HepG2 (cell line): Measurements from ENCODE around the gene ESYT1. TPM values are rescaled to one million over a fixed set of nuclear protein-coding genes. Genes with fewer than 3 reads are reported as not detected.

Experiments
- DRAP1 ChIP-seq: IDR thresholded peaks from 2 replicates; pipeline ENCODE4 v1.6.1; 2016; ENCODE audit warnings: missing genetic modification reagents, missing compliant biosample characterization
- KLF11 ChIP-seq: IDR thresholded peaks from 2 replicates; pipeline ENCODE4 v1.6.1; 2016; ENCODE audit warnings: missing compliant biosample characterization
- MYNN ChIP-seq: sonication (generic); formaldehyde crosslinking; IDR thresholded peaks from 2 replicates; pipeline ENCODE4 v1.4.0; 2020; ENCODE audit warnings: mild to moderate bottlenecking, low read depth, missing genetic modification reagents
- NONO ChIP-seq, 2 experiments: fragments of 450-650 bp in 1 of 2; sonication (generic) in 1 of 2; formaldehyde crosslinking in 1 of 2; IDR thresholded peaks in 1 of 2; conservative IDR thresholded peaks in 1 of 2; 2 replicates each; pipeline versions ENCODE4 v1.6.1 to v1.8.0; 2017 to 2022; ENCODE audit warnings: mild to moderate bottlenecking in 1 of 2, missing genetic modification reagents in 1 of 2, moderate library complexity in 1 of 2
- NR3C1 ChIP-seq: sonication (generic); formaldehyde crosslinking; IDR thresholded peaks from 2 replicates; pipeline ENCODE4 v1.4.0; 2020; ENCODE audit warnings: missing genetic modification reagents
- PPARG ChIP-seq: conservative IDR thresholded peaks from 2 replicates; pipeline ENCODE4 v1.6.1; 2016; ENCODE audit warnings: missing biosample characterization, missing genetic modification reagents
- RFX5 ChIP-seq: IDR thresholded peaks from 2 replicates; pipeline ENCODE4 v1.6.1; 2011; ENCODE audit warnings: low read depth, low read length, improper control_type of control experiment
- YY1 ChIP-seq: IDR thresholded peaks from 2 replicates; pipeline ENCODE4 v1.6.1; 2011; ENCODE audit warnings: low read length, low read depth, moderate library complexity, mild to moderate bottlenecking; ENCODE audit not compliant: insufficient read depth, insufficient replicate concordance
- ZFYVE20 ChIP-seq: sonication (generic); formaldehyde crosslinking; IDR thresholded peaks from 2 replicates; pipeline ENCODE4 v1.8.0; 2023; ENCODE audit warnings: low read depth, mild to moderate bottlenecking, moderate library complexity, missing genetic modification reagents, borderline replicate concordance
- ZKSCAN1 ChIP-seq: fragments of 150-350 bp; IDR thresholded peaks from 2 replicates; pipeline ENCODE4 v1.6.1; 2014; ENCODE audit warnings: low read length
- ZNF160 ChIP-seq: sonication (generic); formaldehyde crosslinking; IDR thresholded peaks from 2 replicates; pipeline ENCODE4 v1.8.0; 2022; ENCODE audit warnings: mild to moderate bottlenecking, inconsistent platforms, missing genetic modification reagents
- ZNF614 ChIP-seq: IDR thresholded peaks from 2 replicates; pipeline ENCODE4 v1.6.1; 2018; ENCODE audit warnings: missing biosample characterization, missing genetic modification reagents, inconsistent platforms, borderline replicate concordance
- ZNF670 ChIP-seq: sonication (generic); formaldehyde crosslinking; IDR thresholded peaks from 2 replicates; pipeline ENCODE4 v1.8.0; 2022; ENCODE audit warnings: mild to moderate bottlenecking, missing genetic modification reagents, borderline replicate concordance
- ZNF747 ChIP-seq: sonication (generic); formaldehyde crosslinking; IDR thresholded peaks from 2 replicates; pipeline ENCODE4 v1.8.1; 2023; ENCODE audit warnings: missing genetic modification reagents, mild to moderate bottlenecking, borderline replicate concordance
- ZNF883 ChIP-seq: sonication (generic); formaldehyde crosslinking; IDR thresholded peaks from 2 replicates; pipeline ENCODE4 v1.5.1; 2020; ENCODE audit warnings: mild to moderate bottlenecking, missing genetic modification reagents; ENCODE audit errors: not compliant biosample characterization
- ZSCAN25 ChIP-seq: sonication (generic); formaldehyde crosslinking; IDR thresholded peaks from 2 replicates; pipeline ENCODE4 v1.8.0; 2022; ENCODE audit warnings: mild to moderate bottlenecking, missing genetic modification reagents
- polyA plus RNA-seq, 8 experiments: library from polyadenylated mRNA; depleted of rRNA in 3 of 8; stranded (reverse) in 7 of 8; unstranded in 1 of 8; fragments of >200 nt; fragmentation: Illumina TruSeq in 4 of 8; extraction: Trizol in 4 of 8; gene quantifications; 2 replicates each; pipeline versions ENCODE4 v1.2.1 to v1.2.3, GENCODE V29; 2011 to 2016; ENCODE audit warnings: low read depth in 4 of 8, missing spikeins in 1 of 8, mixed read lengths in 1 of 8; ENCODE audit not compliant: insufficient read depth in 1 of 8
- total RNA-seq, 5 experiments: library from RNA; depleted of rRNA; stranded (reverse); fragments of >200 nt; fragmentation: Illumina TruSeq; extraction: Trizol; gene quantifications; 2 replicates each; pipeline ENCODE4 v1.2.3, GENCODE V29; 2016; ENCODE audit warnings: low read depth in 1 of 5
- TF ChIP-seq, protein P1 (sequence below): sonication (generic); formaldehyde crosslinking; IDR thresholded peaks from 2 replicates; pipeline ENCODE4 v1.9.0; 2021; ENCODE audit warnings: missing genetic modification reagents, borderline replicate concordance
- TF ChIP-seq, protein P2 (sequence below): sonication (generic); formaldehyde crosslinking; IDR thresholded peaks from 2 replicates; pipeline ENCODE4 v1.4.0; 2020; ENCODE audit warnings: low read depth, mild to moderate bottlenecking, missing genetic modification reagents
- TF ChIP-seq, protein P3 (sequence below): sonication (generic); formaldehyde crosslinking; IDR thresholded peaks from 2 replicates; pipeline ENCODE4 v1.5.1; 2020; ENCODE audit warnings: missing genetic modification reagents, mild to moderate bottlenecking, borderline replicate concordance

The ESYT1 gene
- total and polyA plus RNA-seq, 2 of the 13 experiments (the other 11 are each of a cell fraction or from before 2014, with no cell fraction given) = 66.9 to 71.0 TPM

DNA sequence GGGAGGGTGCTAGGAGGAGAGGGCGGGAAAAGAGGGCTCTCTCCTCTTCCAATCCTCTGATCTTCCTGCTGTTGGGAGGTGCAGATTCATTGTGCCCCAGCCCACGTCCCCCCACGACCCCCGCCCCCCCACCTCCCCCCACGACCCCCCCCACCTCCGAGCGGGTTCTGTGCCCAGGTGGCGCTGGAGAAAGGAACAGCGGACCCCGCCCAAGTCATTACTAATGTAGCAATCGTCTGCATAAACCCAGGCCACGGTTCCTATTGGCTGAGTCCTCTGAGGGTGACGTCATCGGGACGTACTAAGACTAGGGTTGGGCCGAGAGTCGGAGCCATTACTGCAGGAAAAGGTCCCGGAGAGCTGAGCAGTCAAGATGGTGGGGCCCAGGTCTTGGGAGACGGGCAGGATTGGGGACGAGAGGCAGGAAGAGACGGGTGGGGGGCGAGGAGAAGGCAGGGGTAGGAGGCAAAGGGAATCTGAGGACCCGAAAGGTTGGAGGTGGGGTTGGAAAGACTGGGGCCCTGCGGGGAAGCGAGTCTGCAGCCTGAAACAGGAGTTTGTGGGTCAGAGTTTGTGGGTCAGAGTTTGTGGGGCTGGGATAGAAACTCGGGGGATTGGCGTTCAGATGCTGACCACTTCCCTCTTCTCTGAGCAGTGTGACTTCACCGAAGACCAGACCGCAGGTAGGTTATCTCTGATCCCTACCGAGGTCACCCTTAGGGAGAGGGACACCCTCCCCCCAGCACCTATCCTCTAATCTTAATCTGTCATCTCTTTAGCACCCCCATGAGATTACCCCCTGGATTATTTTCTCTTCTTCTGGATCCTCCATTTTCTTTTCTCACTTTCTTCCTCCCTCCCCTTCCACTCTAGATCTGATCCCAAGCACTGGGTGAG, 30.2 kb downstream of the ESYT1 start, which contains the start of gene MYL6 (continued):
- TF ChIP-seq, protein P1, sequence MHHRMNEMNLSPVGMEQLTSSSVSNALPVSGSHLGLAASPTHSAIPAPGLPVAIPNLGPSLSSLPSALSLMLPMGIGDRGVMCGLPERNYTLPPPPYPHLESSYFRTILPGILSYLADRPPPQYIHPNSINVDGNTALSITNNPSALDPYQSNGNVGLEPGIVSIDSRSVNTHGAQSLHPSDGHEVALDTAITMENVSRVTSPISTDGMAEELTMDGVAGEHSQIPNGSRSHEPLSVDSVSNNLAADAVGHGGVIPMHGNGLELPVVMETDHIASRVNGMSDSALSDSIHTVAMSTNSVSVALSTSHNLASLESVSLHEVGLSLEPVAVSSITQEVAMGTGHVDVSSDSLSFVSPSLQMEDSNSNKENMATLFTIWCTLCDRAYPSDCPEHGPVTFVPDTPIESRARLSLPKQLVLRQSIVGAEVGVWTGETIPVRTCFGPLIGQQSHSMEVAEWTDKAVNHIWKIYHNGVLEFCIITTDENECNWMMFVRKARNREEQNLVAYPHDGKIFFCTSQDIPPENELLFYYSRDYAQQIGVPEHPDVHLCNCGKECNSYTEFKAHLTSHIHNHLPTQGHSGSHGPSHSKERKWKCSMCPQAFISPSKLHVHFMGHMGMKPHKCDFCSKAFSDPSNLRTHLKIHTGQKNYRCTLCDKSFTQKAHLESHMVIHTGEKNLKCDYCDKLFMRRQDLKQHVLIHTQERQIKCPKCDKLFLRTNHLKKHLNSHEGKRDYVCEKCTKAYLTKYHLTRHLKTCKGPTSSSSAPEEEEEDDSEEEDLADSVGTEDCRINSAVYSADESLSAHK (CRISPR knock-in tag) = no peak
- TF ChIP-seq NR3C1 (no peak), NONO (IDR thresholded peaks at IDR 0.05) (no peak), NONO (CRISPR knock-in tag; conservative IDR thresholded peaks at IDR 0.05) (peak; percentile 82; the same call in 1 of the 2 replicates), ZSCAN25 (CRISPR knock-in tag) (0 out of 2 replicates have a peak, but pooled peaks have one; percentile 50), KLF11 (peak; percentile 27; the same call in 1 of the 2 replicates), MYNN (CRISPR knock-in tag) (no peak), ZNF670 (peak; percentile 88), ZKSCAN1 (no peak), DRAP1 (CRISPR knock-in tag) (peak; percentile 100), PPARG (0 out of 2 replicates have a peak, but pooled peaks have one; percentile 17), ZNF747 (CRISPR knock-in tag) (0 out of 2 replicates have a peak, but pooled peaks have one; percentile 55), ZNF883 (CRISPR knock-in tag) (peak; percentile 52), ZFYVE20 (CRISPR knock-in tag) (0 out of 2 replicates have a peak, but pooled peaks have one; percentile 33), RFX5 (peak; percentile 76), ZNF160 (CRISPR knock-in tag) (no peak), YY1 (peak; percentile 90), ZNF614 (CRISPR knock-in tag) (peak; percentile 37; the same call in 1 of the 2 replicates)
- TF ChIP-seq, protein P2, sequence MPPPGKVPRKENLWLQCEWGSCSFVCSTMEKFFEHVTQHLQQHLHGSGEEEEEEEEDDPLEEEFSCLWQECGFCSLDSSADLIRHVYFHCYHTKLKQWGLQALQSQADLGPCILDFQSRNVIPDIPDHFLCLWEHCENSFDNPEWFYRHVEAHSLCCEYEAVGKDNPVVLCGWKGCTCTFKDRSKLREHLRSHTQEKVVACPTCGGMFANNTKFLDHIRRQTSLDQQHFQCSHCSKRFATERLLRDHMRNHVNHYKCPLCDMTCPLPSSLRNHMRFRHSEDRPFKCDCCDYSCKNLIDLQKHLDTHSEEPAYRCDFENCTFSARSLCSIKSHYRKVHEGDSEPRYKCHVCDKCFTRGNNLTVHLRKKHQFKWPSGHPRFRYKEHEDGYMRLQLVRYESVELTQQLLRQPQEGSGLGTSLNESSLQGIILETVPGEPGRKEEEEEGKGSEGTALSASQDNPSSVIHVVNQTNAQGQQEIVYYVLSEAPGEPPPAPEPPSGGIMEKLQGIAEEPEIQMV (CRISPR knock-in tag) = peak; percentile 58; the same call in 1 of the 2 replicates
- TF ChIP-seq, protein P3, sequence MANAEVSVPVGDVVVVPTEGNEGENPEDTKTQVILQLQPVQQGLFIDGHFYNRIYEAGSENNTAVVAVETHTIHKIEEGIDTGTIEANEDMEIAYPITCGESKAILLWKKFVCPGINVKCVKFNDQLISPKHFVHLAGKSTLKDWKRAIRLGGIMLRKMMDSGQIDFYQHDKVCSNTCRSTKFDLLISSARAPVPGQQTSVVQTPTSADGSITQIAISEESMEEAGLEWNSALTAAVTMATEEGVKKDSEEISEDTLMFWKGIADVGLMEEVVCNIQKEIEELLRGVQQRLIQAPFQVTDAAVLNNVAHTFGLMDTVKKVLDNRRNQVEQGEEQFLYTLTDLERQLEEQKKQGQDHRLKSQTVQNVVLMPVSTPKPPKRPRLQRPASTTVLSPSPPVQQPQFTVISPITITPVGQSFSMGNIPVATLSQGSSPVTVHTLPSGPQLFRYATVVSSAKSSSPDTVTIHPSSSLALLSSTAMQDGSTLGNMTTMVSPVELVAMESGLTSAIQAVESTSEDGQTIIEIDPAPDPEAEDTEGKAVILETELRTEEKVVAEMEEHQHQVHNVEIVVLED (CRISPR knock-in tag) = 0 out of 2 replicates have a peak, but pooled peaks have one; percentile 42
